Caco-2 (cell line): ENCODE data around the gene TNP2. TPM values are rescaled to one million over a fixed set of nuclear protein-coding genes. Genes with fewer than 3 reads are reported as not detected.
"Not testable (repeated sequence)": the region's sequence is repeated elsewhere in the genome, so short reads cannot be mapped to it uniquely, and the experiment has no call there.

Source experiments
- BruUV-seq: library from RNA; stranded (reverse); fragments of 400-500 nt; replicated peaks from 2 replicates; lab custom pipeline; 2021; lab: Mats Ljungman, UMichigan
- CTCF ChIA-PET: fragments of 300-600 bp; sonication (Branson Sonifier 250); formaldehyde crosslinking; loops from one replicate; lab custom pipeline; 2022; ENCODE audit warnings: antibody characterized with exemption; lab: Charles Lee
- POLR2A ChIA-PET: fragments of 300-600 bp; sonication (Branson Sonifier 250); formaldehyde crosslinking; loops from one replicate; lab custom pipeline; 2022; ENCODE audit warnings: antibody characterized with exemption; lab: Charles Lee
- DNase-seq, 2 experiments: peaks; one replicate each; pipeline versions ENCODE4 v3.0.0 to v3.0.0-alpha.2; 2020 to 2022
- H3K27me3 ChIP-seq: replicated peaks from 2 replicates; pipeline ENCODE4 v1.6.0; 2011; ENCODE audit warnings: low read length; ENCODE audit not compliant: control insufficient read depth, insufficient read depth
- H3K36me3 ChIP-seq: 2 replicates; pipeline ENCODE4 v1.5.1; 2011; ENCODE audit warnings: low read length; ENCODE audit not compliant: control insufficient read depth, insufficient read depth
- H3K4me1 ChIP-seq: fragments of 250-450 bp; sonication (Bioruptor Pico); 2 replicates; pipeline ENCODE4 v1.5.1; 2020; ENCODE audit warnings: mild to moderate bottlenecking
- H3K4me3 ChIP-seq: 2 replicates; pipeline ENCODE4 v1.5.1; 2011; ENCODE audit warnings: low read depth, mild to moderate bottlenecking, control low read depth, low read length
- H3K9me3 ChIP-seq: fragments of 250-450 bp; sonication (Bioruptor Pico); 2 replicates; pipeline ENCODE4 v1.5.1; 2020; ENCODE audit warnings: mild to moderate bottlenecking, moderate library complexity
- H3K27ac Mint-ChIP-seq: one replicate; pipeline ENCODE4 v1.8.0; 2022; ENCODE audit warnings: mixed read lengths; ENCODE audit not compliant: unreplicated experiment
- H3K27me3 Mint-ChIP-seq: one replicate; pipeline ENCODE4 v1.8.0; 2022; ENCODE audit warnings: mixed read lengths; ENCODE audit not compliant: insufficient read depth, unreplicated experiment
- H3K36me3 Mint-ChIP-seq: one replicate; pipeline ENCODE4 v1.8.0; 2022; ENCODE audit warnings: mild to moderate bottlenecking, mixed read lengths; ENCODE audit not compliant: insufficient read depth, unreplicated experiment
- H3K4me1 Mint-ChIP-seq: one replicate; pipeline ENCODE4 v1.8.0; 2022; ENCODE audit warnings: low read depth, mixed read lengths; ENCODE audit not compliant: unreplicated experiment
- H3K4me3 Mint-ChIP-seq: one replicate; pipeline ENCODE4 v1.8.0; 2022; ENCODE audit warnings: mild to moderate bottlenecking, moderate library complexity, mixed read lengths; ENCODE audit not compliant: unreplicated experiment
- H3K9me3 Mint-ChIP-seq: one replicate; pipeline ENCODE4 v1.8.0; 2022; ENCODE audit warnings: mixed read lengths; ENCODE audit not compliant: unreplicated experiment
- CTCF ChIP-seq, 2 experiments: fragments of 200-600 bp in 1 of 2; IDR thresholded peaks; 1 replicate in 1 of 2; 2 replicates in 1 of 2; pipeline versions ENCODE4 v1.5.1 to v1.8.0; 2011 to 2022; ENCODE audit warnings: antibody characterized with exemption in 1 of 2, control low read depth in 1 of 2, inconsistent platforms in 1 of 2, low read depth in 1 of 2, low read length in 1 of 2, mild to moderate bottlenecking in 1 of 2, moderate library complexity in 1 of 2; ENCODE audit not compliant: insufficient read depth in 1 of 2, severe bottlenecking in 1 of 2, unreplicated experiment in 1 of 2
- intact Hi-C: fragments of 100-400 bp; cut with micrococcal nuclease; formaldehyde crosslinking; loops from one replicate; pipeline ENCODE4 v1.10.0; 2022; ENCODE audit not compliant: unreplicated experiment
- total RNA-seq: library from RNA; stranded (reverse); gene quantifications from 2 replicates; pipeline ENCODE4 v1.2.3, GENCODE V29; 2022

The TNP2 gene
- total RNA-seq, 1 experiment from 2014 or later: not detected

GRCh38 chr16:11290102-11290893 is 21.2 kb upstream of the TNP2 start:
- Histone ChIP-seq H3K4me3 (no peak overlapping the region), H3K36me3 (no peaks in the 10 kb centered on the region), H3K9me3 (no peaks in the 10 kb centered on the region), H3K27me3 (no peaks in the 10 kb centered on the region), H3K4me1 (peaks cover 13% of the 10 kb centered on the region)
- Mint-ChIP-seq H3K4me1 (peaks cover 18% of the 10 kb centered on the region), H3K9me3 (no peaks in the 10 kb centered on the region), H3K4me3 (no peak overlapping the region), H3K27ac (no peak overlapping the region), H3K27me3 (no peaks in the 10 kb centered on the region), H3K36me3 (no peaks in the 10 kb centered on the region)
- no TSS peak for BruUV-seq
- intact Hi-C loops: no loop called here
- DNase-seq: no peak
- POLR2A ChIA-PET: interaction anchor here (1.2 kb wide), 1 partner anchor 34 kb away, joined by 6 read pairs; the partner anchor contains the start of gene SOCS1
- TF ChIP-seq CTCF (IDR thresholded peaks at IDR 0.05; ENCODE audit: insufficient read depth in 1 of 2, low read depth in 1 of 2, low read length in 1 of 2, severe bottlenecking in 1 of 2, unreplicated experiment in 1 of 2): no peak
- CTCF ChIA-PET: no interaction called here

GRCh38 chr16:11289696-11290095 is 20.6 kb upstream of the TNP2 start:
- intact Hi-C loops, DNase-seq, BruUV-seq, H3K9me3 Mint-ChIP-seq, H3K27me3 Mint-ChIP-seq, H3K9me3 ChIP-seq, H3K4me3 ChIP-seq, H3K4me3 Mint-ChIP-seq, CTCF ChIA-PET, H3K36me3 ChIP-seq, H3K27me3 ChIP-seq, H3K27ac Mint-ChIP-seq, H3K36me3 Mint-ChIP-seq, POLR2A ChIA-PET: not testable (repeated sequence)
- peaks cover 13% of the 10 kb centered on the region for H3K4me1 ChIP-seq
- peaks cover 18% of the 10 kb centered on the region for H3K4me1 Mint-ChIP-seq

DNA sequence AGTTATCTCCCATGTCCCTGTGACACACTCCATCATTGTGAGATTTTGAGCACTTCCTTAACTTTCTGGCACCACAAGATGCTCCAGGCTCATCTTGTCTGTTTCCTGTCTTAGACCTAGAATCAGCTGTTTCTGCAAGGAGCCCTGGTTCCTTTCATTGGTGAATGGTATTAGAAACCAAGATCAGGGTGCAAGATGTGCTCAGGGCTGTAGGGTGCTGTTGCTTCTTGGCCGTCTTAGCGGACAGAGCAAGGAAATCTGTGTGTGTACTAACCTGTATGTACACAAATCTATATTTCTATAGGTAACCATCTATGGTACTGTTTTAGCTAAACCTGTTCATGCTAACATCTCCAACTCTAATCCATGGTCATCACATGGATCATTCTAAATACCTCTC is 20.1 kb upstream of the TNP2 start:
- Mint-ChIP-seq H3K4me3 (no peak overlapping the region), H3K27me3 (no peaks in the 10 kb centered on the region), H3K4me1 (peaks cover 18% of the 10 kb centered on the region), H3K27ac (no peak overlapping the region), H3K36me3 (no peaks in the 10 kb centered on the region), H3K9me3 (no peaks in the 10 kb centered on the region)
- ChIA-PET POLR2A (no interaction called here), CTCF (interaction anchor here (0.5 kb wide), 1 partner anchor 34 kb away, joined by 4 read pairs; no protein-coding TSS in a partner anchor)
- no peaks in the 10 kb centered on the region for H3K36me3 ChIP-seq
- no peak for TF ChIP-seq CTCF (IDR thresholded peaks at IDR 0.05; ENCODE audit: insufficient read depth in 1 of 2, low read depth in 1 of 2, low read length in 1 of 2, severe bottlenecking in 1 of 2, unreplicated experiment in 1 of 2)
- peaks cover 13% of the 10 kb centered on the region for H3K4me1 ChIP-seq
- no peaks in the 10 kb centered on the region for H3K9me3 ChIP-seq
- H3K27me3 ChIP-seq: no peaks in the 10 kb centered on the region
- BruUV-seq: no TSS peak
- DNase-seq: no peak
- intact Hi-C loops: no loop called here
- no peak overlapping the region for H3K4me3 ChIP-seq
